Neural progenitor cell (in vitro differentiated cells): ENCODE data around the gene RASSF4. TPM values are rescaled to one million over a fixed set of nuclear protein-coding genes. Genes with fewer than 3 reads are reported as not detected.
A peak's percentile ranks its signal among the peaks of the same experiment; 100 is the strongest.

Experiments
- DNase-seq: peaks from one replicate; pipeline ENCODE4 v3.0.0-alpha.2; 2016; ENCODE audit warnings: low spot score
- H2AFZ ChIP-seq: fragments of 200-600 bp; sonication (generic); replicated peaks from 2 replicates; pipeline ENCODE4 v1.6.1; 2016; ENCODE audit warnings: antibody characterized with exemption
- H3F3A ChIP-seq: fragments of 200-600 bp; sonication (generic); 2 replicates; pipeline ENCODE4 v1.6.1; 2016; ENCODE audit warnings: antibody characterized with exemption, low read depth
- H3K27ac ChIP-seq: fragments of 200-600 bp; sonication (generic); 2 replicates; pipeline ENCODE4 v1.5.1; 2016; ENCODE audit warnings: mild to moderate bottlenecking
- H3K27me3 ChIP-seq: fragments of 200-600 bp; sonication (generic); 2 replicates; pipeline ENCODE4 v1.6.1; 2016; ENCODE audit warnings: mild to moderate bottlenecking, moderate library complexity
- H3K36me3 ChIP-seq: fragments of 200-600 bp; sonication (generic); 2 replicates; pipeline ENCODE4 v1.5.1; 2016
- H3K4me1 ChIP-seq: fragments of 200-600 bp; sonication (generic); 2 replicates; pipeline ENCODE4 v1.6.1; 2016; ENCODE audit warnings: mixed run types
- H3K4me2 ChIP-seq: fragments of 200-600 bp; sonication (generic); 2 replicates; pipeline ENCODE4 v1.6.1; 2016
- H3K4me3 ChIP-seq: fragments of 200-600 bp; sonication (generic); 2 replicates; pipeline ENCODE4 v1.5.1; 2016
- H3K79me2 ChIP-seq: fragments of 200-600 bp; sonication (generic); 2 replicates; pipeline ENCODE4 v1.6.1; 2016; ENCODE audit warnings: low read depth
- H3K9ac ChIP-seq: fragments of 200-600 bp; sonication (generic); 2 replicates; pipeline ENCODE4 v1.6.1; 2016
- H3K9me3 ChIP-seq: fragments of 200-600 bp; sonication (generic); 2 replicates; pipeline ENCODE4 v1.5.1; 2016; ENCODE audit warnings: low read depth
- H4K20me1 ChIP-seq: fragments of 200-600 bp; sonication (generic); 2 replicates; pipeline ENCODE4 v1.6.1; 2016; ENCODE audit warnings: low read depth
- H3K27ac Mint-ChIP-seq: 3 replicates; pipeline ENCODE4 v1.8.0; 2021; ENCODE audit warnings: mixed read lengths
- H3K27me3 Mint-ChIP-seq: 2 replicates; pipeline ENCODE4 v1.8.0; 2022; ENCODE audit warnings: low read depth, mild to moderate bottlenecking, inconsistent platforms, moderate library complexity, mixed read lengths; ENCODE audit not compliant: insufficient read depth
- H3K36me3 Mint-ChIP-seq: 3 replicates; pipeline ENCODE4 v1.8.0; 2021; ENCODE audit warnings: mixed read lengths
- H3K4me1 Mint-ChIP-seq: 3 replicates; pipeline ENCODE4 v1.8.0; 2021; ENCODE audit warnings: mixed read lengths
- H3K4me3 Mint-ChIP-seq: 3 replicates; pipeline ENCODE4 v1.8.0; 2021; ENCODE audit warnings: mild to moderate bottlenecking, moderate library complexity, mixed read lengths
- H3K9me3 Mint-ChIP-seq: 3 replicates; pipeline ENCODE4 v1.8.0; 2020; ENCODE audit warnings: mixed read lengths
- EZH2 ChIP-seq: fragments of 200-600 bp; sonication (generic); IDR thresholded peaks from 2 replicates; pipeline ENCODE4 v1.6.1; 2017; ENCODE audit warnings: antibody characterized with exemption, mild to moderate bottlenecking, moderate library complexity
- EZH2phosphoT487 ChIP-seq: fragments of 200-600 bp; sonication (generic); IDR thresholded peaks from 2 replicates; pipeline ENCODE4 v1.6.1; 2017; ENCODE audit warnings: antibody characterized with exemption
- total RNA-seq: library from RNA; depleted of rRNA; stranded (reverse); fragments of >200 nt; gene quantifications from 2 replicates; pipeline ENCODE4 v1.2.3, GENCODE V29; 2015; ENCODE audit warnings: low replicate concordance
- TF ChIP-seq, protein P1 (sequence below): fragments of 200-600 bp; sonication (generic); IDR thresholded peaks from 2 replicates; pipeline ENCODE4 v1.5.1; 2017; ENCODE audit warnings: antibody characterized with exemption, mild to moderate bottlenecking

RASSF4 gene
- total RNA-seq, 1 donor from 2014 or later, result 3.1 TPM

DNA sequence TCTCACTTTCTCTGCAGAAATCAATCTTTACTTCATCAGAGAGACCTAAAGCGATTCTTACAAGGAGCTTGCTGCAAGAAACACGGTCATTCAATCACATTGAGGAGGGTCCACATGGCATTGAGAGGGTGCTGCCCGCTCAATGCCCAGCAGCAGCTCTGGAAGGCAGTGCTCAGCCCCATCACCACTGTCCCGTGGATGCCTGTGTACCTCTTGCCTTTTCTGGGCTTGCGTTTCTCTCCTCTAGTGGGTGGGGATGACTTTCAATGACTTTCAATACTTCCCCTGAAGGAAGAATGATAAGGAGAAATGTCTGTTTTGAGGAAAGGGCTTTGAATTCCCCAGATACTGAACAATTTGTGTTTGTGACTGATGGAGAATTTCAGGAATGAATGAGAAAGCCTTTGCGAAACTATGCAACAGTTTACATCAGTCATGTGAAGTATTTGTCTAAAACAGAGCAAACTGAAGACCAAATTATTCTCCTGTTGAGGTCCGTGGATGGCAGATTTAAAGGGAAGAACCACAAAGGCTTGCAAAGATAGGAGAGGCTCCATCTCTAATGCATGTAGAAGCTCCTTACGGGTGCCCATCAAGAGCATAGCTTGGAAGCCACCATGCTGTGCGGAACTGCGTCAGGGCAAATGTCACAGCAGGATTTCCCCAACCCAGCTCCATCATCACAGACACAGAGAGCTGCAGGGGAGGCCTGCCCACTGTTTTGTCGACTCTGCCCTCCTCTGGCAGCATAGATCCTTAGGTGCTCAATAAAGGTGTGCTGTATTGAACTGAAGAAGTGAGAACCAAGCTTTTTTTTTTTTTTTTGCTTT, 34.5 kb downstream of the RASSF4 start:
- Histone ChIP-seq H3K4me2 (no peak overlapping the region), H4K20me1 (peaks cover 13% of the 10 kb centered on the region), H3K27me3 (peaks cover 21% of the 10 kb centered on the region), H3F3A (peaks cover 26% of the 10 kb centered on the region), H3K9me3 (no peaks in the 10 kb centered on the region), H3K36me3 (no peaks in the 10 kb centered on the region), H2AFZ (no peak overlapping the region), H3K27ac (no peak overlapping the region), H3K4me3 (no peak overlapping the region), H3K9ac (no peak overlapping the region), H3K4me1 (peaks cover 36% of the 10 kb centered on the region), H3K79me2 (no peaks in the 10 kb centered on the region)
- TF ChIP-seq EZH2 (no peak), EZH2phosphoT487 (no peak)
- TF ChIP-seq, protein P1, sequence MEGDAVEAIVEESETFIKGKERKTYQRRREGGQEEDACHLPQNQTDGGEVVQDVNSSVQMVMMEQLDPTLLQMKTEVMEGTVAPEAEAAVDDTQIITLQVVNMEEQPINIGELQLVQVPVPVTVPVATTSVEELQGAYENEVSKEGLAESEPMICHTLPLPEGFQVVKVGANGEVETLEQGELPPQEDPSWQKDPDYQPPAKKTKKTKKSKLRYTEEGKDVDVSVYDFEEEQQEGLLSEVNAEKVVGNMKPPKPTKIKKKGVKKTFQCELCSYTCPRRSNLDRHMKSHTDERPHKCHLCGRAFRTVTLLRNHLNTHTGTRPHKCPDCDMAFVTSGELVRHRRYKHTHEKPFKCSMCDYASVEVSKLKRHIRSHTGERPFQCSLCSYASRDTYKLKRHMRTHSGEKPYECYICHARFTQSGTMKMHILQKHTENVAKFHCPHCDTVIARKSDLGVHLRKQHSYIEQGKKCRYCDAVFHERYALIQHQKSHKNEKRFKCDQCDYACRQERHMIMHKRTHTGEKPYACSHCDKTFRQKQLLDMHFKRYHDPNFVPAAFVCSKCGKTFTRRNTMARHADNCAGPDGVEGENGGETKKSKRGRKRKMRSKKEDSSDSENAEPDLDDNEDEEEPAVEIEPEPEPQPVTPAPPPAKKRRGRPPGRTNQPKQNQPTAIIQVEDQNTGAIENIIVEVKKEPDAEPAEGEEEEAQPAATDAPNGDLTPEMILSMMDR, result no peak
- Mint-ChIP-seq H3K4me1 (peaks cover 28% of the 10 kb centered on the region), H3K36me3 (peaks cover 5% of the 10 kb centered on the region), H3K4me3 (no peak overlapping the region), H3K9me3 (no peaks in the 10 kb centered on the region), H3K27me3 (peaks cover 4% of the 10 kb centered on the region), H3K27ac (peak overlapping the region; percentile 78)
- no peak for DNase-seq

DNA sequence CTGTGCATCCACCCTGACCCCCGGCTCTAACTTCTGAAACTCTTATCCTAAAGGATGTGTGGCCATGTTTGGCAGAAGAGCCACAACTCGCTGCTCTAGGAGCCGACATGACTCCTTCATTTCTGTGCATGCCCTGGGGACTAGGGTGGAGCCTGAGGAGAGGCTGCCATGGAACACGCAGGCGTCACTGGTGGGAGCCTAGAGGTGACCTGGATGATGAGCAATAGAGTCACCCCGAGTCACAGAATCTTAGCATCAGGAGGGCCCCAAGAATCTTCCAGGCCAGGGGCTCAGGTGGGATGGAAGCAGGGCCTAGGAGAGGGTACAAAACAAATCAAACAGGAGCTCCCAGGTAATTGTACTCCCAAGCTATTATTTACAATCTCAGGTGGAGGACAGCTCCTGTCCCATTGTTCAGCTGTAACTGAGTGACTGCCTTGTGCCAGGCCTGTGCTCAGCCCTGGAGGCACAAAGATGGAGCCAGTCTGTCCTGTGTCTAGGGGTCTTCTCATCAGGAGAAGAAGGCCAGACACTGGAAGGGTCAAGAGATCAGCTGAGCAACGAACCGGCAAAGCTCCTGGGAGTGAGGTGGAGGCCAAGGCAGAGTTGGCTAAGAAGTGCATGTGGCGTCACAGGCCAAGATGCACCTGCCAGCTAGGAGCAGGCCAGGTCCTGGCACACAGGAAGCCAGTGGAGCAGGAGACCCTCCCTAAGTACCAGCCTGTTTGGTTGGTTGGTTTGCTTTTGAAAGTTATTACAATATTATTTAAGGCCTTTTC, 35.3 kb downstream of the RASSF4 start:
- Histone ChIP-seq H4K20me1 (peaks cover 8% of the 10 kb centered on the region), H3K36me3 (no peaks in the 10 kb centered on the region), H3K4me3 (no peak overlapping the region), H2AFZ (no peak overlapping the region), H3K79me2 (no peaks in the 10 kb centered on the region), H3K9ac (no peak overlapping the region), H3K27ac (no peak overlapping the region), H3K9me3 (no peaks in the 10 kb centered on the region), H3K4me2 (no peak overlapping the region), H3K4me1 (peaks cover 34% of the 10 kb centered on the region), H3K27me3 (peaks cover 13% of the 10 kb centered on the region), H3F3A (peaks cover 26% of the 10 kb centered on the region)
- Mint-ChIP-seq H3K27me3 (peaks cover 7% of the 10 kb centered on the region), H3K36me3 (peaks cover 8% of the 10 kb centered on the region), H3K9me3 (peaks cover 3% of the 10 kb centered on the region), H3K4me1 (peaks cover 24% of the 10 kb centered on the region), H3K4me3 (no peak overlapping the region), H3K27ac (no peak overlapping the region)
- DNase-seq, result no peak
- TF ChIP-seq, protein P1, result no peak
- TF ChIP-seq EZH2, result no peak
- TF ChIP-seq EZH2phosphoT487, result no peak

DNA sequence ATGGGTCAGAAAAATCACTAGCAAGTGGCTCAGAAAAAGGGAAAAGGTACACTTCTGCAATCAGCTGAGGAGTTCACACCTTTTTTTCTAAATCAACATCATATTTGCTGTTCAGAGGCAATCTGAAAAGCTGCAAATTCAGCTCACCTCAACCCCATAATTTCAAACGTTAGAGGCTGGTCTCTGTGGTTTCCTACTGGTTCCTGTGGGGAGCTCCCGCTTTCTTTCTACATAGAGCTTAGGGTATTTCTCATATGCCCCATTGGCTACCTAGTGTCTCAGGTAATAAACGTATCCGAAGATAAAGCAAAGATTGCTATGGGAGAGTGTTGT, 35.9 kb downstream of the RASSF4 start:
- Histone ChIP-seq H3K9ac (no peak overlapping the region), H3K27me3 (peaks cover 13% of the 10 kb centered on the region), H3K4me3 (no peak overlapping the region), H3K27ac (no peak overlapping the region), H2AFZ (no peak overlapping the region), H3K4me2 (no peak overlapping the region), H3K36me3 (no peaks in the 10 kb centered on the region), H3F3A (peaks cover 25% of the 10 kb centered on the region), H4K20me1 (peaks cover 2% of the 10 kb centered on the region), H3K9me3 (no peaks in the 10 kb centered on the region), H3K79me2 (no peaks in the 10 kb centered on the region), H3K4me1 (peaks cover 35% of the 10 kb centered on the region)
- Mint-ChIP-seq H3K4me3 (no peak overlapping the region), H3K36me3 (peaks cover 11% of the 10 kb centered on the region), H3K4me1 (peaks cover 24% of the 10 kb centered on the region), H3K27ac (no peak overlapping the region), H3K27me3 (peaks cover 8% of the 10 kb centered on the region), H3K9me3 (peaks cover 7% of the 10 kb centered on the region)
- TF ChIP-seq EZH2phosphoT487 (no peak), EZH2 (no peak)
- TF ChIP-seq, protein P1, result no peak
- DNase-seq, result no peak
